ENCODE results near the gene ATP6V0A4. TPM values are rescaled to one million over a fixed set of nuclear protein-coding genes. Genes with fewer than 3 reads are reported as not detected.
A peak's percentile ranks its signal among the peaks of the same experiment; 100 is the strongest.

The ATP6V0A4 gene
- total and polyA plus RNA-seq, 2 experiments from 2014 or later: 0.43 TPM

DNA sequence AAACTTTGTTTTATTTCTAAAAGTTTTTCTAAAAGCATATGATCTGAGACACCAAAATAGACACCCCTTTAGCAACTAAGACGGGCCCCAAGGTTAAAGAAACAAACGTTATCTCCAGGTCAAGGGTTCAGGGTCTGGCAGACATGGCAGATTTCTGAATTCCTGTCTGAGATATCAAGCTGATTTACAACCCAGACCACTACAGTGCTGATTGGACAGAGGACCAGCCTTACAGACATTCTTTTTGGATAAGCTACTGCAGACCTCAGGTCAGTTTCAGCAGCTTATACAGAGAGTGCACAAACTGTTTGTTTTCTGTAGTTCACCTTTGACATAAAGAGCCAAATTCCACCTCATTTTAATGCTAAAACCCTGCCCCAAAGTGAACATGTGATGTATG is 131.6 kb downstream of the ATP6V0A4 start:
- Histone ChIP-seq H3K27me3 (replicated peaks; ENCODE audit: insufficient read depth) (peaks cover 21% of the 10 kb centered on the region), H4K20me1 (ENCODE audit: insufficient read depth) (no peaks in the 10 kb centered on the region), H3K27ac (no peak overlapping the region), H3K9ac (no peak overlapping the region), H3K9me3 (ENCODE audit: low read depth) (no peaks in the 10 kb centered on the region), H3F3A (ENCODE audit: insufficient read depth) (no peaks in the 10 kb centered on the region), H3K4me2 (ENCODE audit: unreplicated experiment) (no peak overlapping the region), H3K9me2 (ENCODE audit: insufficient read depth) (no peaks in the 10 kb centered on the region), H2AFZ (no peak overlapping the region), H3K79me2 (ENCODE audit: insufficient read depth) (no peaks in the 10 kb centered on the region), H3K4me3 (no peak overlapping the region), H3K36me3 (ENCODE audit: low read depth) (no peaks in the 10 kb centered on the region), H3K4me1 (ENCODE audit: insufficient read depth) (no peaks in the 10 kb centered on the region)
- no peak for DNase-seq
- WGBS, 2 experiments (ENCODE audit: low coverage in 1 of 2, low lambda C conversion rate in 2 of 2, missing lambda C conversion rate in 2 of 2): 1 to 3% methylated on average over 2 of the region's 2 CpGs
- no peak for TF ChIP-seq EZH2phosphoT487 (IDR thresholded peaks at IDR 0.05; ENCODE audit: insufficient read depth, low read depth)
- no peak for TF ChIP-seq EZH2 (IDR thresholded peaks at IDR 0.05; ENCODE audit: insufficient read depth, poor library complexity, severe bottlenecking)
- in situ Hi-C loops (cut with MboI): no loop called here

DNA sequence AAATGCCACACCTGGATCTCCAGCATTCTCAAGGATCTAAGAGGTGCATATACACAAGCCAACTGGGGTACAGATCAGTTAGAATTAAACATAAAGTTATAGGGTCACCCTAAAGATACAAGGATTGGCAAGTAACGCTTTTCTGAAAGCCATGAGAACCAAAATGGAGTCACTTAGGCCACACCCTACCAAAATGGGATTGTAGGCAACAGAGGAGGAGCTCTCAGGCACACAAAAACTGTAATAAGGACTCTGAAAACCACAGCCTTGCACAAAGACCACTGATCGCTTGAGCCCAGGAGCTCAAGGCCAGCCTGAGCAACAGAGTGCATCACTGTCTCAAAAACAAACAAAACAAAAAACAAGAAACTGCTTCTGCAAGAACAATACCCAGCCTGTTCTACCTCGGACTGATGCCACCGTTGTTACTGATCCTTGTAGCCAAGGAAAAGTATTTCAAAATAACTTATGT is 132.3 kb downstream of the ATP6V0A4 start:
- no peak for DNase-seq
- in situ Hi-C loops (cut with MboI): no loop called here
- Histone ChIP-seq H3K79me2 (ENCODE audit: insufficient read depth) (no peaks in the 10 kb centered on the region), H3K4me3 (no peak overlapping the region), H3K9me2 (ENCODE audit: insufficient read depth) (no peaks in the 10 kb centered on the region), H3K27ac (no peak overlapping the region), H2AFZ (no peak overlapping the region), H3K9ac (no peak overlapping the region), H4K20me1 (ENCODE audit: insufficient read depth) (no peaks in the 10 kb centered on the region), H3K36me3 (ENCODE audit: low read depth) (no peaks in the 10 kb centered on the region), H3K4me2 (ENCODE audit: unreplicated experiment) (no peak overlapping the region), H3K27me3 (replicated peaks; ENCODE audit: insufficient read depth) (peaks cover 21% of the 10 kb centered on the region), H3F3A (ENCODE audit: insufficient read depth) (no peaks in the 10 kb centered on the region), H3K4me1 (ENCODE audit: insufficient read depth) (no peaks in the 10 kb centered on the region), H3K9me3 (ENCODE audit: low read depth) (no peaks in the 10 kb centered on the region)
- TF ChIP-seq EZH2phosphoT487 (IDR thresholded peaks at IDR 0.05; ENCODE audit: insufficient read depth, low read depth) (no peak), EZH2 (IDR thresholded peaks at IDR 0.05; ENCODE audit: insufficient read depth, poor library complexity, severe bottlenecking) (no peak)
- WGBS, 2 experiments (ENCODE audit: low coverage in 1 of 2, low lambda C conversion rate in 2 of 2, missing lambda C conversion rate in 2 of 2): 25 to 27% methylated on average over 4 of the region's 4 CpGs

GRCh38 chr7:138665249-138665648 is 132.7 kb downstream of the ATP6V0A4 start:
- TF ChIP-seq EZH2phosphoT487 (IDR thresholded peaks at IDR 0.05; ENCODE audit: insufficient read depth, low read depth) (no peak), EZH2 (IDR thresholded peaks at IDR 0.05; ENCODE audit: insufficient read depth, poor library complexity, severe bottlenecking) (no peak)
- Histone ChIP-seq H2AFZ (no peak overlapping the region), H3K4me3 (no peak overlapping the region), H3K9me3 (ENCODE audit: low read depth) (no peaks in the 10 kb centered on the region), H3K36me3 (ENCODE audit: low read depth) (no peaks in the 10 kb centered on the region), H4K20me1 (ENCODE audit: insufficient read depth) (no peaks in the 10 kb centered on the region), H3F3A (ENCODE audit: insufficient read depth) (no peaks in the 10 kb centered on the region), H3K4me2 (ENCODE audit: unreplicated experiment) (no peak overlapping the region), H3K4me1 (ENCODE audit: insufficient read depth) (no peaks in the 10 kb centered on the region), H3K79me2 (ENCODE audit: insufficient read depth) (no peaks in the 10 kb centered on the region), H3K9me2 (ENCODE audit: insufficient read depth) (no peaks in the 10 kb centered on the region), H3K27me3 (replicated peaks; ENCODE audit: insufficient read depth) (peaks cover 21% of the 10 kb centered on the region), H3K27ac (no peak overlapping the region), H3K9ac (no peak overlapping the region)
- in situ Hi-C loops (cut with MboI): no loop called here
- DNase-seq: no peak
- WGBS, 2 experiments (ENCODE audit: low coverage in 1 of 2, low lambda C conversion rate in 2 of 2, missing lambda C conversion rate in 2 of 2): 40 to 47% methylated on average over 4 of the region's 4 CpGs

DNA sequence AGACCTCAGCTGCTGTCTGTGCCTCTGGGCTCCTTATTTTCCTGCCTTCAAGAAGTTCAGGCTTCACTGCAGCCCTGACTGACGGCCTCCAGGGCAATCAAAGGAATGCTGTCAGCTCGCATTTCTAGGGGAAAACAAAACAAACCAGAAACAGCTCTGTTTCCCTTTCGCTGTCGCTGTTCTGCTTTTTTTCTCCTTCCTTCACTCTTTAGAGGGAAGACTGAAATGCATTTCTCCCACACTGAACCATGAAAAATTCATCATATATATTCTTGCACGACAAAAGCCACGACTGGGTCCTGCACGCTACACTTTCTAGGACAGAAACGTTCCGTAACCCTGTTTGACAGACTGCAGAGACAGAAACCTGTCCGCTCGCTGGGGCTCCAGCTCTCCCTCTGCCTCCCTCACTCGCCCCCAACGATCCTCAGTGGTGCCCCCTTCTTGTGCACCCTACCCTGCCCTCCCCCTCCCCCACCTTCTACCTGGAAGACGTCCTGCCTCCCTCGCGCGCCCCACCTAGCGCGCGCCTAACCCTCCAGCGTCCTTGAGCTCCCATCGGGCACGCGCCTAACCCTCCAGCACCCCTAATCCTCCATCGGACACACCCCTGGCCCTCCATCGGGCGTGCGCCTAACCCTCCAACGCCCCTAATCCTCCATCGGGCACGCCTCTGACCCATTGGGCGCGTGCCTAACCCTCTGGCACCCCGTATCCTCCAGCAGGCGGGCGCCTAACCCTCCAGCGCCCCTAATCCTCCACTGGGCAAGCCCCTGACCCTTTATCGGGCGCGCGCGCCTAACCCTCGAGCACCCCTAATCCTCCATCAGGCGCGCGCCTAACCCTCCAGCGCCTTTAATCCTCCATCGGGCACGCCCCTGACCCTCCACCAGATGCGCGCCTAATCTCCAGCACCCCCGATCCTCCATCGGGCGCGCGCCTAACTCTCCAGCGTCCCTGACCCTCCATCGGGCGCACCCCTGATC is 134.0 kb downstream of the ATP6V0A4 start:
- H3K79me2 ChIP-seq (ENCODE audit: insufficient read depth): no peaks in the 10 kb centered on the region
- DNase-seq: peak; percentile 7
- no peaks in the 10 kb centered on the region for H3K36me3 ChIP-seq (ENCODE audit: low read depth)
- 0 out of 2 replicates have a peak overlapping the region, but pooled peaks have one; percentile 22 for H3K4me3 ChIP-seq
- no peaks in the 10 kb centered on the region for H3K9me3 ChIP-seq (ENCODE audit: low read depth)
- H2AFZ ChIP-seq: no peak overlapping the region
- WGBS, 2 experiments (ENCODE audit: low coverage in 1 of 2, low lambda C conversion rate in 2 of 2, missing lambda C conversion rate in 2 of 2): 27 to 41% methylated on average over 46 to 59 of the region's 59 CpGs
- H3K4me2 ChIP-seq (ENCODE audit: unreplicated experiment): peak overlapping the region; percentile 48
- H3K9me2 ChIP-seq (ENCODE audit: insufficient read depth): no peaks in the 10 kb centered on the region
- no peaks in the 10 kb centered on the region for H3K4me1 ChIP-seq (ENCODE audit: insufficient read depth)
- TF ChIP-seq EZH2 (IDR thresholded peaks at IDR 0.05; ENCODE audit: insufficient read depth, poor library complexity, severe bottlenecking) (no peak), EZH2phosphoT487 (IDR thresholded peaks at IDR 0.05; ENCODE audit: insufficient read depth, low read depth) (no peak)
- in situ Hi-C loops (cut with MboI): no loop called here
- no peak overlapping the region for H3K27ac ChIP-seq
- peaks cover 21% of the 10 kb centered on the region for H3K27me3 ChIP-seq (replicated peaks; ENCODE audit: insufficient read depth)
- no peaks in the 10 kb centered on the region for H3F3A ChIP-seq (ENCODE audit: insufficient read depth)
- H4K20me1 ChIP-seq (ENCODE audit: insufficient read depth): no peaks in the 10 kb centered on the region
- no peak overlapping the region for H3K9ac ChIP-seq

Measured in GM23248 (cell line).